CD14-positive monocyte (primary cell): ENCODE results near the gene ZNF423. TPM values are rescaled to one million over a fixed set of nuclear protein-coding genes. Genes with fewer than 3 reads are reported as not detected.

ENCODE experiments used
- DNase-seq, 3 donors: peaks; one replicate each; pipeline ENCODE4 v3.0.0-alpha.2; 2011 to 2022
- H2AFZ ChIP-seq: 2 replicates; pipeline ENCODE4 v1.6.0; 2012; ENCODE audit warnings: mild to moderate bottlenecking, low read depth, low read length, inconsistent platforms; ENCODE audit not compliant: insufficient read depth, poor library complexity, severe bottlenecking
- H3K27ac ChIP-seq, 2 donors: 1 replicate in 1 of 2; 2 replicates in 1 of 2; pipeline ENCODE4 v1.5.1; 2012 to 2013; ENCODE audit warnings: low read length in 2 of 2, control low read depth in 1 of 2, inconsistent platforms in 1 of 2, low read depth in 1 of 2, mild to moderate bottlenecking in 1 of 2
- H3K27me3 ChIP-seq, 2 donors: one replicate each; pipeline versions ENCODE4 v1.6.0 to v1.6.1; 2011 to 2013; ENCODE audit warnings: low read length in 2 of 2; ENCODE audit not compliant: control insufficient read depth in 2 of 2, insufficient read depth in 2 of 2
- H3K36me3 ChIP-seq, 2 donors: replicated peaks in 1 of 2; 1 replicate in 1 of 2; 2 replicates in 1 of 2; pipeline versions ENCODE4 v1.5.1 to v1.6.1; 2012 to 2013; ENCODE audit warnings: low read length in 2 of 2, control low read depth in 1 of 2, inconsistent platforms in 1 of 2, mild to moderate bottlenecking in 1 of 2; ENCODE audit not compliant: insufficient read depth in 2 of 2, control insufficient read depth in 1 of 2
- H3K4me1 ChIP-seq, 2 donors: 1 replicate in 1 of 2; 2 replicates in 1 of 2; pipeline versions ENCODE4 v1.5.1 to v1.6.1; 2012 to 2013; ENCODE audit warnings: low read length in 2 of 2, control low read depth in 1 of 2, inconsistent platforms in 1 of 2, mild to moderate bottlenecking in 1 of 2, moderate library complexity in 1 of 2; ENCODE audit not compliant: insufficient read depth in 2 of 2, control insufficient read depth in 1 of 2
- H3K4me2 ChIP-seq: replicated peaks from 2 replicates; pipeline ENCODE3; 2012; ENCODE audit warnings: low read length, moderate library complexity, mild to moderate bottlenecking; ENCODE audit not compliant: poor library complexity, severe bottlenecking; ENCODE audit errors: extremely low read depth
- H3K4me3 ChIP-seq, 3 experiments: fragments of 200-600 bp in 1 of 3; sonication (generic) in 1 of 3; replicated peaks in 1 of 3; 1 replicate in 2 of 3; 2 replicates in 1 of 3; pipeline ENCODE4 v1.5.1; 2011 to 2013; ENCODE audit warnings: low read length in 3 of 3, mild to moderate bottlenecking in 3 of 3, control low read depth in 2 of 3, low read depth in 2 of 3, inconsistent platforms in 1 of 3, moderate library complexity in 1 of 3
- H3K79me2 ChIP-seq: 2 replicates; pipeline ENCODE4 v1.6.0; 2012; ENCODE audit warnings: mild to moderate bottlenecking, control low read depth, inconsistent platforms, low read length, moderate library complexity; ENCODE audit not compliant: insufficient read depth
- H3K9ac ChIP-seq: 2 replicates; pipeline ENCODE4 v1.6.0; 2017; ENCODE audit warnings: low read length, mild to moderate bottlenecking; ENCODE audit not compliant: insufficient read depth, poor library complexity, severe bottlenecking
- H3K9me3 ChIP-seq, 2 donors: replicated peaks in 1 of 2; 1 replicate in 1 of 2; 2 replicates in 1 of 2; pipeline versions ENCODE4 v1.5.1 to v1.6.1; 2012 to 2013; ENCODE audit warnings: low read length in 2 of 2, control low read depth in 1 of 2; ENCODE audit not compliant: control insufficient read depth in 1 of 2, insufficient read depth in 1 of 2
- H4K20me1 ChIP-seq: 2 replicates; pipeline ENCODE4 v1.6.0; 2012; ENCODE audit warnings: mild to moderate bottlenecking, low read length, control low read depth, moderate library complexity; ENCODE audit not compliant: insufficient read depth
- H3K27ac Mint-ChIP-seq, 7 donors: one replicate each; pipeline ENCODE4 v1.8.0; 2020; ENCODE audit warnings: mild to moderate bottlenecking in 7 of 7, mixed read lengths in 7 of 7, moderate library complexity in 6 of 7, inconsistent platforms in 2 of 7
- H3K27me3 Mint-ChIP-seq, 3 donors: one replicate each; pipeline ENCODE4 v1.8.0; 2021 to 2022; ENCODE audit warnings: low read depth in 3 of 3, mild to moderate bottlenecking in 3 of 3, mixed read lengths in 3 of 3, moderate library complexity in 3 of 3, inconsistent platforms in 1 of 3
- H3K36me3 Mint-ChIP-seq, 2 donors: one replicate each; pipeline ENCODE4 v1.8.0; 2020; ENCODE audit warnings: mixed read lengths in 2 of 2, inconsistent platforms in 1 of 2, mild to moderate bottlenecking in 1 of 2
- H3K4me1 Mint-ChIP-seq: one replicate; pipeline ENCODE4 v1.8.0; 2020; ENCODE audit warnings: mild to moderate bottlenecking, mixed read lengths
- H3K4me3 Mint-ChIP-seq, 2 donors: one replicate each; pipeline ENCODE4 v1.8.0; 2020; ENCODE audit warnings: mild to moderate bottlenecking in 2 of 2, mixed read lengths in 2 of 2, moderate library complexity in 1 of 2
- H3K9me3 Mint-ChIP-seq, 7 donors: one replicate each; pipeline ENCODE4 v1.8.0; 2020 to 2022; ENCODE audit warnings: mixed read lengths in 7 of 7, mild to moderate bottlenecking in 6 of 7, moderate library complexity in 6 of 7, inconsistent platforms in 2 of 7
- WGBS: methylation state at CpG from one replicate; pipeline ENCODE4 v1.1.5; 2013; ENCODE audit warnings: missing lambda C conversion rate; ENCODE audit not compliant: insufficient coverage; 5-methylcytosine and 5-hydroxymethylcytosine counted together
- intact Hi-C, 2 donors: fragments of 100-400 bp; cut with micrococcal nuclease; formaldehyde crosslinking; loops; one replicate each; pipeline versions ENCODE4 v1.15.0 to v1.15.1; 2023
- polyA plus RNA-seq, 3 donors: library from polyadenylated mRNA; depleted of rRNA in 1 of 3; unstranded in 2 of 3; stranded (reverse) in 1 of 3; fragments of 300-500 nt in 2 of 3; fragments of >200 nt in 1 of 3; fragmentation: Illumina TruSeq in 2 of 3; gene quantifications; 1 replicate in 2 of 3; 2 replicates in 1 of 3; pipeline ENCODE4 v1.2.3, GENCODE V29; 2012 to 2021
- TF ChIP-seq, protein P1 (sequence below): fragments of 200-600 bp; IDR thresholded peaks from one replicate; pipeline ENCODE4 v1.8.0; 2022; ENCODE audit warnings: antibody characterized with exemption, mild to moderate bottlenecking

ZNF423 gene
- polyA plus RNA-seq, 3 donors, result not detected

DNA sequence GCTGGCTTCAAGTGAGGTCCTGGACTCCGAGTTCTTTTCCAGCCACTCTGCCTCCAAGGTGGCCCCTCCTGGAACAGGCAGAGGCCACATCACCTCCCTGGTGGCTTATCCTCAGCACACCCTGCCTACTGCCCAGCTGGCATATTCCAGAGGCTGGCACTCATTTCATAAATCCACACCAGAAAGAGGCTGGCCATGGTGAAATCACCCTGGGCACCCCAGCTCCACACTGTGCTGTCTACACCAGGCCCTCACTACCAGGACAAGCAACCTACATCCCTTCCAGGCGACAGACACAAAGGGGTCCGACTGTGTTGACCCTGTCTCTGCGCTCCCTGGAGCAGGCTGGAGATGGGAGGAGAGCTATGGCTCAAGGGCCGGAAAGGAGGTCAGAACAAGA, 382.1 kb downstream of the ZNF423 start:
- no peaks in the 10 kb centered on the region for H3K27me3 ChIP-seq
- Mint-ChIP-seq H3K36me3 (no peaks in the 10 kb centered on the region), H3K27ac (no peak overlapping the region), H3K9me3 (peaks cover 0 to 2% (median 0%) of the 10 kb centered on the region in 7 donors), H3K4me3 (no peak overlapping the region), H3K4me1 (peaks cover 2% of the 10 kb centered on the region), H3K27me3 (peaks cover 0 to 5% (median 3%) of the 10 kb centered on the region in 3 donors)
- no peak overlapping the region for H3K27ac ChIP-seq
- no peaks in the 10 kb centered on the region for H3K4me1 ChIP-seq
- H3K9me3 ChIP-seq, result no peaks in the 10 kb centered on the region
- H4K20me1 ChIP-seq, result no peaks in the 10 kb centered on the region
- no peak overlapping the region for H3K9ac ChIP-seq
- intact Hi-C loops, result no loop called here
- H3K36me3 ChIP-seq, result no peaks in the 10 kb centered on the region
- DNase-seq, result no peak
- no peak overlapping the region for H2AFZ ChIP-seq
- WGBS, result 89% methylated on average over 3 of the region's 5 CpGs
- H3K4me3 ChIP-seq, result no peak overlapping the region
- H3K79me2 ChIP-seq, result no peaks in the 10 kb centered on the region
- H3K4me2 ChIP-seq, result no peak overlapping the region
- TF ChIP-seq, protein P1, sequence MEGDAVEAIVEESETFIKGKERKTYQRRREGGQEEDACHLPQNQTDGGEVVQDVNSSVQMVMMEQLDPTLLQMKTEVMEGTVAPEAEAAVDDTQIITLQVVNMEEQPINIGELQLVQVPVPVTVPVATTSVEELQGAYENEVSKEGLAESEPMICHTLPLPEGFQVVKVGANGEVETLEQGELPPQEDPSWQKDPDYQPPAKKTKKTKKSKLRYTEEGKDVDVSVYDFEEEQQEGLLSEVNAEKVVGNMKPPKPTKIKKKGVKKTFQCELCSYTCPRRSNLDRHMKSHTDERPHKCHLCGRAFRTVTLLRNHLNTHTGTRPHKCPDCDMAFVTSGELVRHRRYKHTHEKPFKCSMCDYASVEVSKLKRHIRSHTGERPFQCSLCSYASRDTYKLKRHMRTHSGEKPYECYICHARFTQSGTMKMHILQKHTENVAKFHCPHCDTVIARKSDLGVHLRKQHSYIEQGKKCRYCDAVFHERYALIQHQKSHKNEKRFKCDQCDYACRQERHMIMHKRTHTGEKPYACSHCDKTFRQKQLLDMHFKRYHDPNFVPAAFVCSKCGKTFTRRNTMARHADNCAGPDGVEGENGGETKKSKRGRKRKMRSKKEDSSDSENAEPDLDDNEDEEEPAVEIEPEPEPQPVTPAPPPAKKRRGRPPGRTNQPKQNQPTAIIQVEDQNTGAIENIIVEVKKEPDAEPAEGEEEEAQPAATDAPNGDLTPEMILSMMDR, result no peak

DNA sequence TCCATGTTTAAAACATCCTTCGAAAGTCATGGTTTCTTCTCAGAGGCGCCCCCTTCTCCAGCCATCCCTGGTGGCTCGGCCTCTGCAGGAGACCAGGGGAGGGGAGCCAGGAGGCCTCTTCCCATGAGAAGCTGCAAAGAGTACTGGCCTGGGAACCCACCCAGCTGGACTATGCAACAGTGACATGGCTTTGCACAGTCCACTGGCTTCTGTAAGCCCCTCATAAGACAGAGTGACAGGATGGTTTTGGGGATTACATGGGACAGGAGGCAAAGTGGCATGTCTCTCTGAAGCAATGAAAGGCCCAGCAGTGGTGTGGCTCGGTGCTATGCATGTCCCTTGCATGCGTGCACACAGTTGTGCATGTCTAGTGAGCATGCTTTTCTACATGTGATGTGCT, 382.8 kb downstream of the ZNF423 start:
- no peak overlapping the region for H3K4me3 Mint-ChIP-seq

More for the DNA sequence above, 382.8 kb downstream of the ZNF423 start:
- no peak overlapping the region for H2AFZ ChIP-seq
- no peaks in the 10 kb centered on the region for H4K20me1 ChIP-seq
- peaks cover 0 to 2% (median 0%) of the 10 kb centered on the region in 7 donors for H3K9me3 Mint-ChIP-seq
- no peaks in the 10 kb centered on the region for H3K36me3 Mint-ChIP-seq
- no peaks in the 10 kb centered on the region for H3K36me3 ChIP-seq
- no peaks in the 10 kb centered on the region for H3K4me1 ChIP-seq
- no peaks in the 10 kb centered on the region for H3K79me2 ChIP-seq
- no peak overlapping the region for H3K4me3 ChIP-seq
- 86% methylated on average over 5 of the region's 5 CpGs for WGBS
- TF ChIP-seq, protein P1, result no peak
- H3K4me2 ChIP-seq, result no peak overlapping the region
- peaks cover 2% of the 10 kb centered on the region for H3K4me1 Mint-ChIP-seq
- H3K27ac Mint-ChIP-seq, result no peak overlapping the region
- no peak overlapping the region for H3K27ac ChIP-seq
- H3K9me3 ChIP-seq, result no peaks in the 10 kb centered on the region
- H3K27me3 Mint-ChIP-seq, result peaks cover 0 to 5% (median 3%) of the 10 kb centered on the region in 3 donors
- no peak for DNase-seq
- intact Hi-C loops, result no loop called here
- no peak overlapping the region for H3K9ac ChIP-seq
- H3K27me3 ChIP-seq, result no peaks in the 10 kb centered on the region
